HCT116 (cell line): ENCODE results near the gene CD164L2.

Experiments
- CEBPB ChIP-seq: IDR thresholded peaks from 2 replicates; pipeline ENCODE4 v1.6.1; 2012; ENCODE audit warnings: low read depth
- JUND ChIP-seq: IDR thresholded peaks from 2 replicates; pipeline ENCODE4 v1.6.1; 2012
- POLR2A ChIP-seq: IDR thresholded peaks from 2 replicates; pipeline ENCODE4 v1.7.0; 2011; ENCODE audit warnings: borderline replicate concordance; ENCODE audit not compliant: insufficient read depth, insufficient read length; ENCODE audit errors: extremely low read depth
- POLR2AphosphoS5 ChIP-seq: IDR thresholded peaks from 2 replicates; pipeline ENCODE4 v1.6.1; 2011; ENCODE audit warnings: mild to moderate bottlenecking, low read depth, low read length, moderate library complexity
- TCF7L2 ChIP-seq: IDR thresholded peaks from 2 replicates; pipeline ENCODE4 v1.7.0; 2011; ENCODE audit warnings: borderline replicate concordance, inconsistent platforms; ENCODE audit not compliant: insufficient read depth, insufficient read length; ENCODE audit errors: extremely low read depth

DNA sequence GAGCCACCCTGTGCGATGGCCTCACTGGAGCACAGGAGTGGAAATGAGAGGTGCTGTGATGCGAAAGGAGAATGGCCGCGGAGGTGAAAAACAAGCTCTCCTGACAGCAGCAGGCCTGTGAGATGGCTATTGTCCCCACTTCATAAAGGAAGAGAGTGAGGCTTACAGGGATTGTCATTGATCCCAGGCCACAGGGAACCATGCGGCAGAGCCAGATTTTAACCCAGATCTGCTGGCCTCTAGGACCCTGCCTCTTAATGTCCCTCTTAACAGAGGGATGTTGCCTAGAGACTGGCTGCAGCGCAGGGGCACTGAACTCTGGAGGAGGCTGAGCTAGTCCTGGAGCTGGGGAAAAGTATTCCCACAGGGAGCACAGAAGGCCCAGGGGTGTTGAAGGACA, 44.4 kb downstream of the CD164L2 start:
- TF ChIP-seq POLR2AphosphoS5 (no peak), POLR2A (no peak), TCF7L2 (no peak), CEBPB (no peak), JUND (no peak)
